Limb (tissue), 2 donors: ENCODE results near the gene SRPK1.

ENCODE experiments used
- DNase-seq, 2 donors: peaks; one replicate each; pipeline ENCODE4 v3.0.0-alpha.2; 2016; ENCODE audit errors: extremely low spot score in 2 of 2

Gene SRPK1

GRCh38 chr6:35900448-35900847, 20.4 kb downstream of the SRPK1 start:
- DNase-seq, result no peak

- DNase-seq, result no peak
Measured at GRCh38 chr6:35898003-35898402, 22.9 kb downstream of the SRPK1 start.

- no peak for DNase-seq
Measured at GRCh38 chr6:35897486-35897885, 23.4 kb downstream of the SRPK1 start.

- no peak for DNase-seq
Measured at GRCh38 chr6:35897036-35897435, 23.9 kb downstream of the SRPK1 start.

- no peak for DNase-seq
Measured at GRCh38 chr6:35896228-35896627, 24.7 kb downstream of the SRPK1 start.

- no peak for DNase-seq
Measured at GRCh38 chr6:35895560-35895959, 25.3 kb downstream of the SRPK1 start.

- no peak for DNase-seq
Measured at GRCh38 chr6:35894776-35895175, 26.1 kb downstream of the SRPK1 start.

GRCh38 chr6:35893246-35893645, 27.7 kb downstream of the SRPK1 start:
- DNase-seq, result no peak

- DNase-seq, result no peak
Measured at GRCh38 chr6:35892482-35892881, 28.4 kb downstream of the SRPK1 start.

GRCh38 chr6:35879151-35879550, 41.7 kb downstream of the SRPK1 start:
- DNase-seq, result no peak

GRCh38 chr6:35876902-35877301, 44.0 kb downstream of the SRPK1 start:
- DNase-seq, result peak in 1 of 2 donors; percentile 7

GRCh38 chr6:35874730-35875129, 46.2 kb downstream of the SRPK1 start:
- no peak for DNase-seq

GRCh38 chr6:35859367-35859766, 61.5 kb downstream of the SRPK1 start:
- no peak for DNase-seq

- no peak for DNase-seq
Measured at GRCh38 chr6:35857853-35858252, 63.0 kb downstream of the SRPK1 start.

- DNase-seq, result no peak
Measured at GRCh38 chr6:35856250-35856649, 64.6 kb downstream of the SRPK1 start.

- no peak for DNase-seq
Measured at GRCh38 chr6:35852994-35853393, 67.9 kb downstream of the SRPK1 start.

GRCh38 chr6:35850208-35850607, 70.7 kb downstream of the SRPK1 start:
- no peak for DNase-seq

- DNase-seq, result no peak
Measured at GRCh38 chr6:35844290-35844689, 76.6 kb downstream of the SRPK1 start.

GRCh38 chr6:35842381-35842780, 78.5 kb downstream of the SRPK1 start:
- DNase-seq, result no peak

- DNase-seq, result no peak
Measured at GRCh38 chr6:35839019-35839418, 81.9 kb downstream of the SRPK1 start.

- no peak for DNase-seq
Measured at GRCh38 chr6:35833536-35833935, 87.4 kb downstream of the SRPK1 start.

GRCh38 chr6:35831257-35832007, 89.5 kb downstream of the SRPK1 start:
- DNase-seq, result no peak

GRCh38 chr6:35829306-35829705, 91.6 kb downstream of the SRPK1 start:
- DNase-seq, result no peak
